ENCODE measurements around the gene STRA6.

GRCh38 chr15:74130155-74130848, 72.3 kb downstream of the STRA6 start, which contains the start of gene ISLR2:
- no peak for TF ChIP-seq CTCF (conservative IDR thresholded peaks at IDR 0.05; ENCODE audit: low read length)
- no peak for TF ChIP-seq EZH2phosphoT487 (IDR thresholded peaks at IDR 0.05; ENCODE audit: borderline replicate concordance, low read depth, low read length)

Measured in OCI-LY7 (cell line).